ENCODE data around the gene HCST. TPM values are rescaled to one million over a fixed set of nuclear protein-coding genes. Genes with fewer than 3 reads are reported as not detected.

HCST gene
- 0.36 and 1.5 TPM in 2 replicates for total RNA-seq

- peak within 1 kb of the TSS; percentile 72 for H3K27ac ChIP-seq (ENCODE audit: low read depth, low read length)
- peaks cover 18% of the 10 kb centered on the region for H3K79me2 ChIP-seq (ENCODE audit: insufficient read depth, low read length)
- no peaks in the 10 kb centered on the region for H4K20me1 ChIP-seq (ENCODE audit: insufficient read depth, low read length)
- no peaks in the 10 kb centered on the region for H3K9me3 ChIP-seq (ENCODE audit: low read depth, low read length)
- DNase-seq (ENCODE audit: insufficient read length, low spot score, missing footprints) = peak; percentile 88
- H3K4me3 ChIP-seq (ENCODE audit: insufficient read depth, low read length) = peak within 1 kb of the TSS; percentile 55
- H3K36me3 ChIP-seq (ENCODE audit: insufficient read depth, low read length) = no peaks in the 10 kb centered on the region
- TF ChIP-seq CTCF (IDR thresholded peaks at IDR 0.05; ENCODE audit: extremely low read depth, low read depth, low read length) = no peak
- peak within 1 kb of the TSS; percentile 89 for H2AFZ ChIP-seq (ENCODE audit: low read length)
- H3K4me1 ChIP-seq (ENCODE audit: insufficient read depth, low read length) = peaks cover 23% of the 10 kb centered on the region
- peak within 1 kb of the TSS; percentile 97 for H3K4me2 ChIP-seq (ENCODE audit: insufficient read depth, low read length)
- H3K27me3 ChIP-seq (ENCODE audit: insufficient read depth, low read length) = no peaks in the 10 kb centered on the region
These were observed at the start of gene HCST for GRCh38 chr19:35901854-35902661. Gene HCST (plus strand): TSS chr19:35902529. CDS start chr19:35902594, 65 bp downstream.

- H3K4me3 ChIP-seq (ENCODE audit: insufficient read depth, low read length) = no peak overlapping the region
- H3K36me3 ChIP-seq (ENCODE audit: insufficient read depth, low read length) = no peaks in the 10 kb centered on the region
- no peaks in the 10 kb centered on the region for H3K79me2 ChIP-seq (ENCODE audit: insufficient read depth, low read length)
- H4K20me1 ChIP-seq (ENCODE audit: insufficient read depth, low read length) = no peaks in the 10 kb centered on the region
- TF ChIP-seq CTCF (IDR thresholded peaks at IDR 0.05; ENCODE audit: extremely low read depth, low read depth, low read length) = no peak
- H3K4me1 ChIP-seq (ENCODE audit: insufficient read depth, low read length) = peaks cover 3% of the 10 kb centered on the region
- no peak overlapping the region for H2AFZ ChIP-seq (ENCODE audit: low read length)
- no peaks in the 10 kb centered on the region for H3K9me3 ChIP-seq (ENCODE audit: low read depth, low read length)
- no peak for DNase-seq (ENCODE audit: insufficient read length, low spot score, missing footprints)
- no peak overlapping the region for H3K4me2 ChIP-seq (ENCODE audit: insufficient read depth, low read length)
- H3K27ac ChIP-seq (ENCODE audit: low read depth, low read length) = no peak overlapping the region
- H3K27me3 ChIP-seq (ENCODE audit: insufficient read depth, low read length) = peaks cover 50% of the 10 kb centered on the region
These were observed 49.1 kb upstream of the HCST start for GRCh38 chr19:35853038-35853756.

GRCh38 chr19:35856546-35857149, 45.7 kb upstream of the HCST start, which contains the start of gene KIRREL2:
Gene KIRREL2 (plus strand): TSS chr19:35856911. CDS start chr19:35857120, 209 bp downstream.
- no peak for TF ChIP-seq CTCF (IDR thresholded peaks at IDR 0.05; ENCODE audit: extremely low read depth, low read depth, low read length)
- Histone ChIP-seq H2AFZ (ENCODE audit: low read length) (no peak within 1 kb of the TSS), H3K9me3 (ENCODE audit: low read depth, low read length) (no peaks in the 10 kb centered on the region), H4K20me1 (ENCODE audit: insufficient read depth, low read length) (no peaks in the 10 kb centered on the region), H3K79me2 (ENCODE audit: insufficient read depth, low read length) (no peaks in the 10 kb centered on the region), H3K4me1 (ENCODE audit: insufficient read depth, low read length) (peaks cover 3% of the 10 kb centered on the region), H3K4me3 (ENCODE audit: insufficient read depth, low read length) (peak within 1 kb of the TSS; percentile 57), H3K27me3 (ENCODE audit: insufficient read depth, low read length) (peaks cover 79% of the 10 kb centered on the region), H3K4me2 (ENCODE audit: insufficient read depth, low read length) (peak within 1 kb of the TSS; percentile 64), H3K36me3 (ENCODE audit: insufficient read depth, low read length) (no peaks in the 10 kb centered on the region), H3K27ac (ENCODE audit: low read depth, low read length) (no peak within 1 kb of the TSS)
- DNase-seq (ENCODE audit: insufficient read length, low spot score, missing footprints) = peak; percentile 85

All from osteoblast (primary cell).